ENCODE results near the gene LCOR. TPM values are rescaled to one million over a fixed set of nuclear protein-coding genes. Genes with fewer than 3 reads are reported as not detected.
A peak's percentile ranks its signal among the peaks of the same experiment; 100 is the strongest.
"Not testable (repeated sequence)": the region's sequence is repeated elsewhere in the genome, so short reads cannot be mapped to it uniquely, and the experiment has no call there.

LCOR gene
- total RNA-seq, 2 experiments from 2014 or later: 18.1 to 22.9 TPM

GRCh38 chr10:97024168-97025073 is 192.3 kb downstream of the LCOR start:
- no peaks in the 10 kb centered on the region for H3K9me3 Mint-ChIP-seq
- CTCF ChIA-PET: interaction anchor here (0.6 to 4.8 kb wide), 41 partner anchors 7 to 649 kb away, joined by 3 to 62 read pairs (median 4); no protein-coding TSS in a partner anchor
- intact Hi-C loops (cut with micrococcal nuclease): loop anchor here (1.0 to 5.0 kb wide), 4 partner anchors 114 to 627 kb away; no protein-coding TSS in a partner anchor
- H3K4me1 Mint-ChIP-seq (ENCODE audit: low read depth): peaks cover 2% of the 10 kb centered on the region
- no peaks in the 10 kb centered on the region for H3K27me3 Mint-ChIP-seq (ENCODE audit: low read depth)
- no peak overlapping the region for H3K4me3 Mint-ChIP-seq
- no peaks in the 10 kb centered on the region for H3K36me3 Mint-ChIP-seq (ENCODE audit: low read depth)
- DNase-seq: no peak
- H3K27ac Mint-ChIP-seq: no peak overlapping the region

- Mint-ChIP-seq H3K27ac (no peak overlapping the region), H3K9me3 (no peaks in the 10 kb centered on the region)
These were observed 193.6 kb downstream of the LCOR start for GRCh38 chr10:97025613-97026242.

GRCh38 chr10:97028126-97028831 is 196.2 kb downstream of the LCOR start:
- Mint-ChIP-seq H3K4me1 (ENCODE audit: low read depth) (peaks cover 2% of the 10 kb centered on the region), H3K9me3 (no peaks in the 10 kb centered on the region), H3K4me3 (no peak overlapping the region), H3K36me3 (ENCODE audit: low read depth) (no peaks in the 10 kb centered on the region), H3K27ac (no peak overlapping the region), H3K27me3 (ENCODE audit: low read depth) (no peaks in the 10 kb centered on the region)
- DNase-seq: no peak
- intact Hi-C loops (cut with micrococcal nuclease): loop anchor here (5.0 kb wide), 1 partner anchor 631 kb away; no protein-coding TSS in a partner anchor
- CTCF ChIA-PET: interaction anchor here (1.0 to 4.8 kb wide), 5 partner anchors 8 to 118 kb away, joined by 3 to 62 read pairs (median 5); no protein-coding TSS in a partner anchor

More at GRCh38 chr10:97025613-97026242, 193.6 kb downstream of the LCOR start:
- CTCF ChIA-PET: interaction anchor here (0.6 to 4.8 kb wide), 62 partner anchors 8 to 655 kb away, joined by 3 to 62 read pairs (median 4); no protein-coding TSS in a partner anchor
- no peaks in the 10 kb centered on the region for H3K27me3 Mint-ChIP-seq (ENCODE audit: low read depth)
- H3K36me3 Mint-ChIP-seq (ENCODE audit: low read depth): no peaks in the 10 kb centered on the region
- peak; percentile 80 for DNase-seq
- H3K4me3 Mint-ChIP-seq: no peak overlapping the region
- H3K4me1 Mint-ChIP-seq (ENCODE audit: low read depth): peaks cover 2% of the 10 kb centered on the region
- intact Hi-C loops (cut with micrococcal nuclease): loop anchor here (1.0 to 5.0 kb wide), 4 partner anchors 115 to 628 kb away; no protein-coding TSS in a partner anchor

GRCh38 chr10:97028832-97029178 is 196.7 kb downstream of the LCOR start:
- no peaks in the 10 kb centered on the region for H3K36me3 Mint-ChIP-seq (ENCODE audit: low read depth)
- no peak overlapping the region for H3K27ac Mint-ChIP-seq
- H3K4me1 Mint-ChIP-seq (ENCODE audit: low read depth): peaks cover 2% of the 10 kb centered on the region
- no peaks in the 10 kb centered on the region for H3K9me3 Mint-ChIP-seq
- no peak for DNase-seq
- H3K27me3 Mint-ChIP-seq (ENCODE audit: low read depth): no peaks in the 10 kb centered on the region
- no peak overlapping the region for H3K4me3 Mint-ChIP-seq
- CTCF ChIA-PET: interaction anchor here (1.0 to 1.6 kb wide), 2 partner anchors 9 to 44 kb away, joined by 5 to 8 read pairs; no protein-coding TSS in a partner anchor
- intact Hi-C loops (cut with micrococcal nuclease): loop anchor here (5.0 kb wide), 1 partner anchor 632 kb away; no protein-coding TSS in a partner anchor

GRCh38 chr10:97029271-97029670 is 197.2 kb downstream of the LCOR start:
- Mint-ChIP-seq H3K9me3 (no peaks in the 10 kb centered on the region), H3K4me3 (no peak overlapping the region), H3K27ac (no peak overlapping the region), H3K4me1 (ENCODE audit: low read depth) (no peaks in the 10 kb centered on the region), H3K27me3 (ENCODE audit: low read depth) (no peaks in the 10 kb centered on the region), H3K36me3 (ENCODE audit: low read depth) (no peaks in the 10 kb centered on the region)
- CTCF ChIA-PET: interaction anchor here (0.7 to 1.0 kb wide), 2 partner anchors 8 to 204 kb away, joined by 3 to 5 read pairs; no protein-coding TSS in a partner anchor
- DNase-seq: no peak
- intact Hi-C loops (cut with micrococcal nuclease): loop anchor here (5.0 kb wide), 1 partner anchor 632 kb away; no protein-coding TSS in a partner anchor

- Mint-ChIP-seq H3K27ac (no peak overlapping the region), H3K4me1 (ENCODE audit: low read depth) (no peaks in the 10 kb centered on the region), H3K4me3 (no peak overlapping the region), H3K9me3 (no peaks in the 10 kb centered on the region), H3K27me3 (ENCODE audit: low read depth) (no peaks in the 10 kb centered on the region), H3K36me3 (ENCODE audit: low read depth) (no peaks in the 10 kb centered on the region)
- intact Hi-C loops (cut with micrococcal nuclease): loop anchor here (10.0 kb wide), 1 partner anchor 656 kb away; no protein-coding TSS in a partner anchor
- no peak for DNase-seq
- CTCF ChIA-PET: interaction anchor here (0.8 kb wide), 1 partner anchor 179 kb away, joined by 3 read pairs; no protein-coding TSS in a partner anchor
These were observed 198.8 kb downstream of the LCOR start for GRCh38 chr10:97030894-97031293.

- CTCF ChIA-PET: interaction anchor here (0.8 to 1.9 kb wide), 2 partner anchors 178 to 179 kb away, joined by 3 to 6 read pairs; no protein-coding TSS in a partner anchor
- no peak overlapping the region for H3K27ac Mint-ChIP-seq
- no peaks in the 10 kb centered on the region for H3K36me3 Mint-ChIP-seq (ENCODE audit: low read depth)
- H3K27me3 Mint-ChIP-seq (ENCODE audit: low read depth): no peaks in the 10 kb centered on the region
- no peaks in the 10 kb centered on the region for H3K4me1 Mint-ChIP-seq (ENCODE audit: low read depth)
- H3K4me3 Mint-ChIP-seq: no peak overlapping the region
- no peaks in the 10 kb centered on the region for H3K9me3 Mint-ChIP-seq
- DNase-seq: no peak
- intact Hi-C loops (cut with micrococcal nuclease): loop anchor here (10.0 kb wide), 1 partner anchor 657 kb away; no protein-coding TSS in a partner anchor
These were observed 199.4 kb downstream of the LCOR start for GRCh38 chr10:97031459-97031858.

- CTCF ChIA-PET: interaction anchor here (0.6 to 1.9 kb wide), 2 partner anchors 107 to 178 kb away, joined by 3 to 6 read pairs; no protein-coding TSS in a partner anchor
These were observed 200.5 kb downstream of the LCOR start for GRCh38 chr10:97032624-97033023.

GRCh38 chr10:97033841-97034240 is 201.7 kb downstream of the LCOR start:
- H3K9me3 Mint-ChIP-seq; H3K27ac Mint-ChIP-seq; H3K27me3 Mint-ChIP-seq (ENCODE audit: low read depth); CTCF ChIA-PET; DNase-seq; H3K36me3 Mint-ChIP-seq (ENCODE audit: low read depth); H3K4me1 Mint-ChIP-seq (ENCODE audit: low read depth); H3K4me3 Mint-ChIP-seq: not testable (repeated sequence)
- intact Hi-C loops (cut with micrococcal nuclease): loop anchor here (10.0 kb wide), 1 partner anchor 659 kb away; no protein-coding TSS in a partner anchor

More at GRCh38 chr10:97032624-97033023, 200.5 kb downstream of the LCOR start:
- H3K9me3 Mint-ChIP-seq: no peaks in the 10 kb centered on the region
- H3K4me1 Mint-ChIP-seq (ENCODE audit: low read depth): peaks cover 4% of the 10 kb centered on the region
- no peak overlapping the region for H3K27ac Mint-ChIP-seq
- no peaks in the 10 kb centered on the region for H3K27me3 Mint-ChIP-seq (ENCODE audit: low read depth)
- intact Hi-C loops (cut with micrococcal nuclease): loop anchor here (10.0 kb wide), 1 partner anchor 658 kb away; no protein-coding TSS in a partner anchor
- no peaks in the 10 kb centered on the region for H3K36me3 Mint-ChIP-seq (ENCODE audit: low read depth)
- DNase-seq: no peak
- no peak overlapping the region for H3K4me3 Mint-ChIP-seq

- CTCF ChIA-PET: interaction anchor here (1.3 to 4.6 kb wide), 2 partner anchors 8 to 175 kb away, joined by 5 to 62 read pairs; no protein-coding TSS in a partner anchor
- H3K9me3 Mint-ChIP-seq: no peaks in the 10 kb centered on the region
- H3K36me3 Mint-ChIP-seq (ENCODE audit: low read depth): no peaks in the 10 kb centered on the region
- peaks cover 10% of the 10 kb centered on the region for H3K4me1 Mint-ChIP-seq (ENCODE audit: low read depth)
- no peak for DNase-seq
- no peaks in the 10 kb centered on the region for H3K27me3 Mint-ChIP-seq (ENCODE audit: low read depth)
- intact Hi-C loops (cut with micrococcal nuclease): loop anchor here (10.0 kb wide), 1 partner anchor 660 kb away; no protein-coding TSS in a partner anchor
- H3K4me3 Mint-ChIP-seq: no peak overlapping the region
- H3K27ac Mint-ChIP-seq: no peak overlapping the region
These were observed 202.2 kb downstream of the LCOR start for GRCh38 chr10:97034301-97034700.

All from activated naive CD4-positive, alpha-beta T cell treated with anti-CD3 and anti-CD28 coated beads for 36 hours (primary cell).